ENCODE data around the gene SLC25A42.

GRCh38 chr19:19155495-19156219 is 91.9 kb downstream of the SLC25A42 start:
- no peak for TF ChIP-seq CTCF (IDR thresholded peaks at IDR 0.05; ENCODE audit: low read depth, low read length)
- TF ChIP-seq, protein P1, sequence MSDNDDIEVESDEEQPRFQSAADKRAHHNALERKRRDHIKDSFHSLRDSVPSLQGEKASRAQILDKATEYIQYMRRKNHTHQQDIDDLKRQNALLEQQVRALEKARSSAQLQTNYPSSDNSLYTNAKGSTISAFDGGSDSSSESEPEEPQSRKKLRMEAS (IDR thresholded peaks at IDR 0.05; ENCODE audit: low read depth, low read length) = no peak

All from NB4 (cell line).